Fibroblast of skin of abdomen (primary cell): Measurements from ENCODE around the gene ALK. TPM values are rescaled to one million over a fixed set of nuclear protein-coding genes. Genes with fewer than 3 reads are reported as not detected.

Experiments
- DNase-seq: peaks from one replicate; pipeline ENCODE4 v3.0.0-alpha.2; 2013
- polyA plus RNA-seq, 2 experiments: library from polyadenylated mRNA; unstranded; fragments of 120-200 nt; gene quantifications; one replicate each; pipeline ENCODE4 v1.2.1, GENCODE V29; 2013; ENCODE audit not compliant: insufficient read length in 2 of 2

ALK gene
- not detected for polyA plus RNA-seq (2013, experiment 1 of 2; ENCODE audit: insufficient read length)
- not detected for polyA plus RNA-seq (2013, experiment 2 of 2; ENCODE audit: insufficient read length)

- DNase-seq = peak; percentile 84
Observed at GRCh38 chr2:29921560-29921915, at the start of gene ALK. TSS of gene ALK (minus strand) at chr2:29921586. CDS start at chr2:29920659, 927 bp downstream.

GRCh38 chr2:29966266-29966665, 44.9 kb upstream of the ALK start:
- no peak for DNase-seq

GRCh38 chr2:29963972-29964570, 42.7 kb upstream of the ALK start:
- no peak for DNase-seq

- no peak for DNase-seq
Observed at GRCh38 chr2:29962922-29963321, 41.5 kb upstream of the ALK start.

GRCh38 chr2:29954316-29954715, 32.9 kb upstream of the ALK start:
- no peak for DNase-seq

GRCh38 chr2:29952973-29953372, 31.6 kb upstream of the ALK start:
- DNase-seq = no peak

DNA sequence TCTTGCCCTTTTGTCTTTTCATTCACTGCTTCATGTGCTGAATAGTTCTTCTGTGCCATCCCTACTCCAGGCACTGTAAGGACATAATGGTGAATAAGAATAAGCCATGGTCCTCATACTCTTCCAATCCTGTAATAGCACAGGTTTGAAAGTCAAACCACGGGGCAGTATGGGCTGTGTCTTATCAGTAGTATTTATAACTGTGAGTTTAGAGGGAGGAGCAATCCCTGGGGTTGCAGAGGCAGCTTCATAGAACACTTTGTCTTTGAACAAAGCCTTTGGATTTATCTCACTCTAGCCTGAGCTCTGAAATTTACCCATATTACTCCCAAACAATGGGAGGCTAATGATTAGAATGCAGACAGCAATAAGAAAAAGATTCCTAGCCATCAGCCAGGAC, 30.2 kb upstream of the ALK start:
- DNase-seq = no peak

DNA sequence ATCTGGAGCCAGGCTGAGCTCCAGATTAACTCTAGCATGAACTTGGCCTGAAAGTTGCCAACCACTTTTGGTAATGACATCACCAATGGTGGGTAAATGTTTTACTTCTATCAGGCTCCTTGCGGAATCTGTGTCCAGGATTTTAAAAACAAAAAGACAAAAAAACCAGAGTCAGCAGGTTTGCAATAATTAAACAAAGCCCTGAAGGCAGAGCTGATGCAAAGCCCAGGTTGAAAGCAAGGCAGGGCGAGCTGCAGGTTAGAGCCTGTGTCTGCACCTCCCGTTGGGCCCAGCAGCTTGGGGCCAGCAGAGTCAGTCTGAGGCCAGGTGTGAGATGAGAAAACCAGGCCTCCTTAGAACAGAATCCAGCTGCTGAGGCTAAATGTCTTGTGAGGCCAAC, 29.1 kb upstream of the ALK start:
- DNase-seq = no peak

DNA sequence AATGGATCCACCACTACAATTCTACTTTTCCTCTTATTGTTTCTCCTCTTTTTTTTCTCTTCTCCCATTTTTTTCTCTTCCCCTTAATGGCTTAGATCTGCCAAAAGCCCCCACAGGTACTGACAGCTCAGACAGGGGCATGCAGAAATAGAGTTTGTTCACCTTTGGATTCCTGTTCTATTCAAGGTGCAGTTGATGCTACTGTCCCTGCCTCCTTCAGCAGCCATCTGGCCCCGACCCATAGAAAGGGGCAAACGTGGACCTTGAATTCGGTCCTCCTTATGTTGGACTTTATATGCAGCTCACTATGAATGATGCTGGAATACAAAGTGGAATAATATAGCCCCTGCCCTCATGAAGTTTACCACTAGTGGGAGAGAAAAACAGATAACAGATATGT, 27.7 kb upstream of the ALK start:
- DNase-seq = no peak

DNA sequence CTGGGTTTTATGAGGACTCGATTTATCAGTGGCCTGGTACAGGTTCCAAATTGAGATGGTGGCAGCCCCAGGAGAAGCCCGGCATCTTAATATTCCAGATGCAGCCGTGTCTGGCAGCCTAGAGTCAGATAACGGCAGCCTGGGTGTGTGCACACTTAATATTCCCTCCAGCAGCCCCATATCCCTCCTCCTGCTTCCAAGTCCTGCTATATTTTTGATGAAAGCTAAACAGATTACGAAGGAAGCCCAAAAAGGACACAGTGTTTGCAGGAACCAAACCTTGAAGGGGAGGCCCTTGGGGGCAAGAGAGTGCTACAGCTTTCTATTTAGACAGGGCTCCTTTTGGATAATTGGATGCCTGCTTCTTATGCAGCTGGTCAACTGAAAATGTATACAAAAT, 25.1 kb upstream of the ALK start:
- no peak for DNase-seq

- DNase-seq = no peak
Observed at GRCh38 chr2:29942711-29943110, 21.3 kb upstream of the ALK start.

- DNase-seq = no peak
Observed at GRCh38 chr2:29940706-29941105, 19.3 kb upstream of the ALK start.

GRCh38 chr2:29936020-29936419, 14.6 kb upstream of the ALK start:
- DNase-seq = no peak

DNA sequence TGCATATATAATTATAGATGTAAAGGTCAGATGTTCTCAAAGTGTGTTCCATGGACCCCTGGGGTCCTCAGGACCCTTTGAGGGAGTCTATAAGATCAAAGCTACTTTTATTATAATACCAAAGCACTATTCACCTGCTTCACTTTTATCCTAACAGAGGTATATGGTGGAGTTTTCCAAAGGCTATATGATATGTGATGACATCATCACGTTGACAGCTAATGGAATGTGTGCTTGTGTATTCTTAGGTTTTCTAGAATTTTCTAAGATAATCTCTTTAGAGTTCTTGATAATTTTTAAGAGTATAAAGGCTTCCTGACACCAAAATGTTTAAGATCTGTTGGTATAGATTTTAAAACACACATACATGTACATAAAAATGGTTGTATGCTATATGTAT, 10.4 kb upstream of the ALK start:
- DNase-seq = no peak

DNA sequence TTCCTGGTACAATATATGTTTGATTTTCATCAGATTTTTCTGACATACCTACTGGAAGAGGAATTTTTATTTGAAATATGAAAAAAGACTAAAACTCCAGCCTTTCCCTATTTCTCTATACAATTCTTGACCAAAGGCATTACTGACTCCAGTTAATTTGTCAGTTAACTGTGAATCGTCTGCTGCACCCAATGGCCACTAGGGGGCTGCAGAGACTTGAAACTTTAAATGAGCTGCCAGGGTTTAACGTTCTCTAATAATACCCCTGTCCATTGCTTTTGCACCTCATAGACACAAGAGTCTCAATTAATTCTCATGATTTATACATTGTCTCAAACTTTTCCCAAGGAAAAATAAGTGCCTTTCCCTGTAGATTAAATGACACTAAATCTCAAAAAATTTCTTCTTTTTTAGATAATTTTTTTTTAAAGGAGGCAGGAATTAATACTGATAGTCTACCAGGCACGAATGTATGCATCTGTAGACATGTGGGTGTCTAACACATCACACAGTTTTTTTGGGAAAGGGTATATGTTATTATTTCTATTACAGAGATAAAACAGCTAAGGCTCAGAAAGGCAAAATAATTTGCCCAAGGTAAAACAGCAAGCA, 1.8 kb upstream of the ALK start:
- peak; percentile 54 for DNase-seq

DNA sequence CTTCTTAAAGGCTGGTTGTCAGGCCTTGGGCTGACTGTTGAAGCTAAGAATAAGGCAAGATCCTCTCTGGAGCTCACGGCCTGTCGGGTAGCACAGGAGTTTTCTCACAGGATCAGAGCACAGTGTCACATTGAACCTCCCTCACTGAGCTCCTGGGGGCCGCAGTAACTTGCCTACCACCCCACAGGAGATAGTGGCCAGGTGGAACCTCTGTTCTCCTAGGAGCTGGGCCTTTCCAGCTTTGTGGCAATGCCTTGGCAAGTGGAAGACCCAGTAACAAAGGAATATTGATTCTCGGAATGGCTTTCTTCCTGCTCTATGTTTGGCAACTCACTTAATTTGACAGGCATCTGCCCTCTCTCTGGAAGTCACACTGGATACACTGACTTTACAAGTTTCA, 1.2 kb upstream of the ALK start:
- DNase-seq = no peak

DNA sequence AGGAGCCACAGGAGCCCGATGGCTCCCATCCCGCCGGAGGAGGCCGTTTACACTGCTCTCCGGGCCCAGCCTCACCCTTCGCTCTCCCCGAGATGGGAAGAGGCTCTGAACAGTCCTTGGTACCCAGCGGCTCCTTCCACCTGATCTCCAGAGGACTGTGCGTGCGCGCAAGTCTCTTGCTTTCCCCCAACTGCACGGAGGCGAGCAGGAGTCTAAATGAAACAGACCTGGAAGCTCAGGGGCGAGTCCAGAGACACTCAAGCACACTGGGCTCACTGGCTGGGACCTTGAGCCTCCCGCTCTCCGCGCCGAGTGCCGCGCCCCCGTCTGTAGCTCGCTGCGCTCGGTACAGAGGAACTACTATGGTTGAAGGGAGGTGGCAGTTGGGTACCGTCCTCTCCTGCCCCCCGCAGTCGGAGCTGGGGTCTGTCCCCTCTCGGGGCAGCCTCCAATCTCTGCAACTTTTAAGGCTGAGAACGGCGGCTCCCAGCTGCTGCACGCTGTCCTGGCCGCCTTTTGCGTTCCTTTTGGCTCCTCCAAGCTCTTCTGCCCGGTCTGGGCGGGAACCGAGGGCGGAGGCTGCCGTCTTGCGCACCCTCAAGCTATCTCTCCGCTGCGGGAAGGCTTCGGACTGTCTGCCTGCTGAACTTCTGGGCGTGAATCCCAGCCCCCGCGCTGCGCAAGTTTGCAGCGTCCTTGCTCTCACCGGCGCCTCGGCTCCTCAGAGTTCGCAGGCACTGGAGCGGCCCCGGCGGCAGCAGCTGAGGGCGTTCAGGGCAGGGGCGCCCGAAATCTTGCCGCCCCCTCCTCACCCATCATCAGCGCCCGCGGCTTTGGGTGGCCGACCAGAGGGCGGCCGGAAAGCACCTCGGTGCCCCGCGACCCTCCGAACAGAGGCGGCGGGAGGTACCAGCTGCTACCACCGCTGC, 491 bp downstream of the ALK start:
- peak; percentile 11 for DNase-seq

GRCh38 chr2:29920130-29920577, 1.2 kb downstream of the ALK start:
- peak; percentile 45 for DNase-seq

DNA sequence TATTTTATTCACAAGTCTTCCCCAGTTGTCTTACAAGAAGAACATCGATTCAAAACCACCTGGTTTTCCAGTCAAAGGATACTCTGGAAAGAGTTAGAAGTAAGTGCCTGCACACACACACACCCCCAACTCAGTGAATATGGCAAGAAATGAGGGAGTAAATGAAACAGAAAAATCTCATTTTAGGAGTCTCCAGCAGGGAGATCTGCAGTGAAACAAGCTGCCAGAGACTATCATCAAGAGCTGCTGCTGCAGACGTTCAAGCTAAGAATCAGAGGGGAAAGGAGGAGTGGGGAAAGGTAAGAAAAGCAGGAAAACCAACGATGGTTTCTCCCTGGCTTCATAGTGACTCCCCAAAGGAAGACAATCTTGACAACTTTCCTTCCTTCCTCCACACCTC, 2.4 kb downstream of the ALK start:
- DNase-seq = no peak

GRCh38 chr2:29917781-29918180, 3.6 kb downstream of the ALK start:
- DNase-seq = no peak

DNA sequence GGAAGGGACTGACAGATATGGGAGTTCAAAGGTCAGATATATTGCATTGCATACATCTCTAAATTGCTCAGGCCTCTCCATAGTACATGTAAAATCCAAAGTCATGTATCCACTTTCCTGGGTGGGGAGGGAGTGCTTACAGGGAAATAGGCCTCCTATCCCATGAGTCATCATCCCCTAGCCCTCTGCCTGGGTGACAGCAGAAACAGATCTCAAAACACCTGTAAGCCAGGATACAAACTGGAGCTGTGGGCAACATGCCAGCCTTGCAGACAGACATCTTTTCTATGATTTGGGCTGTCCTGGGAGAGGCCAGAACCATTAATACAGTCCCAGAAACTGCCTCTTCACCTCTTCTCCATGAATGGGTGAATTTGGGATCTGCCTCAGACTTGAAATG, 4.8 kb downstream of the ALK start:
- DNase-seq = no peak

DNA sequence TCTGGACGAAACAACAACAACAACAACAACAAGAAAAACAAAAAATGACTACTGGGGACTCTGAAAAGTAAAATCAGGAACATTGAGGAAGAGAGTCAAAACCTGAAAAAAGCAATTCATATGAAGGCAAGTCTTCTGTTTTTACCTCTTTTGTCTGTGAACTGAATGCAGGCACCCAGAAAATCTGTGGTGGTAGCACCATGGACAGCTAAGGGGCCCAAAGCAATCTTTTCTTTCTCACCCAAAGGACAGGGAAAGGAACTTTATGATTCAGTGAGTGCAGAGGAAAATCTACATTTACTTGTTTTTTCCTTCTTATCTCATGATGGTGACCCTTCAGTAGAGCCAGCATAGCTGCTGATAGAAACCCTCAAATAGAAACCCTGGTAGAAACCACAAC, 10.4 kb downstream of the ALK start:
- DNase-seq = no peak

DNA sequence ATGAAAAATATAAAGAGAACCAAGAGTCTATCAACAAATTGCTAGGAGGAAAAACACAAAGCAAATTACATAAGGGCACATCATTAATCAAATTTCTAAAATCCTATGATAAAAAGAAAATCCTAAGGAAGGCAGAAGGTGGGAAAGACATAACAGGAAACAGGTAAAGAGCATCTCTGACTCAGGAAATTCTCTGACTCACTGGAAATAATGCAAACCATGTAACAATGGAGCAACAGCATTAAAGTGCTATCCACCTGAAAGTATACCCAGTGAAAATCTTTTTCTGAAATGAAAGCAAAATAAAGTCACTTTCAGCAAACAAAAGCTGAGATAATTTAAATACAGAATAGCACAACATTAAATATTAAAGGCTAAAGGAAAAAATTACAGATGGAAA, 10.9 kb downstream of the ALK start:
- DNase-seq = no peak

DNA sequence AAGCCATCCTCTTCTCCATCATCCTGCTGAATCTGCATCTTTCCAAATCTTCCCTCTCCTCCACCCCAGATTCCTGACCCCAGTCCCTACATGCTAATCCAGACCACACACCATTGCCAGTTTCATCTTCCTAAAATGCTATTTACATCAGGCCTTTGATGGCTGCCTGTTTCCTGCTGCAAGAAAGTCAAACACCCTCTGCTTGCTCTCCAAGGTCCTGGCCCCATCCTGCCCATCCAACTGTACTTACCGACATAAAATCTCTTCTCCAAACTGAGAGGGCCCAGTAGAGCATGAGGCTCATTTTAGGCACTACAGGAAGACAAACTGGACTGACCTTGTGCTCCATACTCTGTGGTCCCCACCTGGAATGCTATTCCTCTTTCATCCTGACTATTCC, 19.0 kb downstream of the ALK start:
- no peak for DNase-seq
